C4-2B (cell line): ENCODE data around the gene MSRB2.

Experiments
- ZFX ChIP-seq: fragments of 450-650 bp; IDR thresholded peaks from 2 replicates; pipeline ENCODE4 v1.6.1; 2017
- TF ChIP-seq, protein P1 (sequence below): fragments of 450-650 bp; conservative IDR thresholded peaks from 2 replicates; pipeline ENCODE4 v1.5.1; 2017; ENCODE audit warnings: mild to moderate bottlenecking

DNA sequence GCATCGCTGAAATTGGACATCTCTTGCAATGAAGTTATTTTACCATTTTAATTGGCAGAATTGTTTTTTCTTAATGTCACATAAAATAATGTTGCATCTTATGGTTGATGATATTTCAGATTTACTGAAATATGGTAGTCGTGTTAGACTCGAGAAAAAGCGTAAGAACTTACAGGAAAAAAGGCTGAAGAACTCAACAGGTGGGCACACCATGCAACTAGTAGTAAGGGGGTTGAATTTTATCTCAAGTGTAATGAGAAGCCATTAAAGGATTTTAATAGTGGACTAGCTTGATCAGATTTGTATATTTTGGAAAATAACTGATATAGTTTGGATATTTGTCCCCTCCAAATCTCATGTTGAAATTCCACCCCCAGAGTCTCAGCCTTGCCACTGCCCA is 41.1 kb downstream of the MSRB2 start:
- TF ChIP-seq, protein P1, sequence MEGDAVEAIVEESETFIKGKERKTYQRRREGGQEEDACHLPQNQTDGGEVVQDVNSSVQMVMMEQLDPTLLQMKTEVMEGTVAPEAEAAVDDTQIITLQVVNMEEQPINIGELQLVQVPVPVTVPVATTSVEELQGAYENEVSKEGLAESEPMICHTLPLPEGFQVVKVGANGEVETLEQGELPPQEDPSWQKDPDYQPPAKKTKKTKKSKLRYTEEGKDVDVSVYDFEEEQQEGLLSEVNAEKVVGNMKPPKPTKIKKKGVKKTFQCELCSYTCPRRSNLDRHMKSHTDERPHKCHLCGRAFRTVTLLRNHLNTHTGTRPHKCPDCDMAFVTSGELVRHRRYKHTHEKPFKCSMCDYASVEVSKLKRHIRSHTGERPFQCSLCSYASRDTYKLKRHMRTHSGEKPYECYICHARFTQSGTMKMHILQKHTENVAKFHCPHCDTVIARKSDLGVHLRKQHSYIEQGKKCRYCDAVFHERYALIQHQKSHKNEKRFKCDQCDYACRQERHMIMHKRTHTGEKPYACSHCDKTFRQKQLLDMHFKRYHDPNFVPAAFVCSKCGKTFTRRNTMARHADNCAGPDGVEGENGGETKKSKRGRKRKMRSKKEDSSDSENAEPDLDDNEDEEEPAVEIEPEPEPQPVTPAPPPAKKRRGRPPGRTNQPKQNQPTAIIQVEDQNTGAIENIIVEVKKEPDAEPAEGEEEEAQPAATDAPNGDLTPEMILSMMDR = no peak
- TF ChIP-seq ZFX = no peak
